SK-N-MC (cell line): Measurements from ENCODE around the gene MISP3.

Experiments
- DNase-seq: peaks from one replicate; pipeline ENCODE4 v3.0.0-alpha.2; 2011; ENCODE audit warnings: low read depth, low spot score
- H3K27ac ChIP-seq: fragments of 200-600 bp; sonication (generic); 2 replicates; pipeline ENCODE4 v1.5.1; 2016; ENCODE audit warnings: mixed run types
- H3K36me3 ChIP-seq: fragments of 200-600 bp; sonication (generic); 2 replicates; pipeline ENCODE4 v1.6.1; 2017; ENCODE audit warnings: antibody characterized with exemption, low read length, mixed read lengths; ENCODE audit not compliant: insufficient read depth
- H3K4me3 ChIP-seq: fragments of 200-600 bp; sonication (generic); 2 replicates; pipeline ENCODE4 v1.5.1; 2016
- H3K9ac ChIP-seq: fragments of 200-600 bp; sonication (generic); 2 replicates; pipeline ENCODE4 v1.8.0; 2017; ENCODE audit warnings: mixed run types, mixed read lengths; ENCODE audit not compliant: insufficient read length
- H3K9me3 ChIP-seq: fragments of 200-600 bp; sonication (generic); 2 replicates; pipeline ENCODE4 v1.6.1; 2017; ENCODE audit warnings: low read depth, mild to moderate bottlenecking, antibody characterized with exemption, low read length, moderate library complexity, mixed read lengths
- EZH2 ChIP-seq: fragments of 200-600 bp; sonication (generic); IDR thresholded peaks from one replicate; pipeline ENCODE4 v1.6.1; 2017; ENCODE audit warnings: antibody characterized with exemption
- FOXP2 ChIP-seq: optimal IDR thresholded peaks from 2 replicates; pipeline ENCODE3; 2011; ENCODE audit warnings: mild to moderate bottlenecking, moderate library complexity; ENCODE audit not compliant: insufficient read depth; ENCODE audit errors: extremely low read length, control extremely low read depth
- POLR2AphosphoS5 ChIP-seq: IDR thresholded peaks from 2 replicates; pipeline ENCODE4 v1.6.1; 2012; ENCODE audit warnings: mild to moderate bottlenecking, low read depth, low read length, borderline replicate concordance

Gene MISP3

DNA sequence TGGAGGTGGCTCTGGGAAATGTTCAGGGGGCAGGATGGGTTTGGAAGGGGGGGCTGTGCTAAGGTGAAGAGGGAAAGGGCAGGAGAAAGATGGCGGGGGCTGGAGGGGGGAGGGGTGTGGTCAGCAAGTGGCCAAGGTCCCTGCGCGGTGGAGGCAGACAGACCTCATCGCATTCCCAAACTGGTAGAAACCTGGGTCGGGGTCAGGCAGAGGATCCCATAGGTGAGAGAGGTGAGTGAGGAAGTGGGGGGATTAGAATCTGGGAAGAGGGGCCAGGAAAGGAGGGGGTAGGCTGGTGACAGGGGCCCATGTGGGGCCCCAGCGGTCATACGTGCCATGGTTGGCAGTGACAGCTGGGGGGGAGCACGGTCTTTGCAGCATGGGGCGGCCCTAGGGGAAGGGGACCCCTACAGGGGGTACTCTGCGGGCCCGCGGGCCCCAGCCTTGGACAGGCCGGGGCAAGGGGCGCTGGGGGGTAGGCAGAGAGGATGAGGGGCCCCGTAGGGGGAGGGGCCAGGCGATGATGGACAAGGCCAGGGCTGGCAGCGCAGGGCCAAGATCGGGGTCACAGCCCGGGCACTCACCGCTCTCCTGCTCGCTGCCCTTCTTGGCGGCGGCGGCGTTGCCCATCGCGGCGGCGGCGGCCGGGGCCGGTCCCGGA is 44.5 kb downstream of the MISP3 start:
- DNase-seq: no peak
- Histone ChIP-seq H3K4me3 (peak overlapping the region; percentile 83), H3K9ac (peak overlapping the region; percentile 68), H3K27ac (no peak overlapping the region), H3K9me3 (no peaks in the 10 kb centered on the region), H3K36me3 (no peaks in the 10 kb centered on the region)
- TF ChIP-seq EZH2 (no peak), FOXP2 (no peak), POLR2AphosphoS5 (no peak)

DNA sequence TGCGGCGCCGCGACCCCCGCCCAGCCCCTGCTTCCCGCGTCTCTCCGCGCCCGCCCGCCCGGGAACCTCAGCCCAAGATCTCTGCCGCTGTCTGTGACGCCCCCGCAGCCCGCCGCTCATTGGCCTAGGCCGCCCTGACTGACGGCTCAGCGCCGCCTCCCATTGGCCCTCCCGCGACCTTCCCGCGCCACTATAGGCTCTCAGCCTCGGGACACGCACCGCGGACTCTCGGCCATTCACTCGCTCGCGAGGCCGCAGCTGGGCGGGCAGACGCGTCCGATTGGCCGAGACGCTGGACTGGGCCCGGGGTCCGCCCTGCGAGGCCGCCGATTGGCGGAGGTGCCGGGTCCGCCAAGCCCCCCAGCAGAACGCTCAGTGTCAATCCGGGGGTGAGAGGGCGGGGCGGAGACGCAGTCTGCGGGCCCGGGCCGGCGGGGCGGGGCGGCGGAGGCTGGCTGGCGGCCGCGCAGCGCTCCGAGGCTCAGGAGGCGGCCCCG is 45.1 kb downstream of the MISP3 start, which contains the start of gene PRKACA:
PRKACA (minus strand) TSS at position 95 of the 497 bp plus-strand sequence. CDS start 215 bp downstream, outside the sequence.
- no peaks in the 10 kb centered on the region for H3K9me3 ChIP-seq
- H3K9ac ChIP-seq: peak within 1 kb of the TSS; percentile 68
- peak within 1 kb of the TSS; percentile 83 for H3K4me3 ChIP-seq
- TF ChIP-seq FOXP2: peak; percentile 68
- TF ChIP-seq POLR2AphosphoS5: peak; percentile 40; the same call in 1 of the 2 replicates
- TF ChIP-seq EZH2: no peak
- H3K27ac ChIP-seq: no peak within 1 kb of the TSS
- peak; percentile 78 for DNase-seq
- H3K36me3 ChIP-seq: no peaks in the 10 kb centered on the region

GRCh38 chr19:14118165-14119051 is 45.8 kb downstream of the MISP3 start:
- no peak for DNase-seq
- no peaks in the 10 kb centered on the region for H3K36me3 ChIP-seq

GRCh38 chr19:14119146-14119545 is 46.6 kb downstream of the MISP3 start:
- Histone ChIP-seq H3K27ac (no peak overlapping the region), H3K36me3 (no peaks in the 10 kb centered on the region), H3K9me3 (no peaks in the 10 kb centered on the region), H3K9ac (no peak overlapping the region), H3K4me3 (peak overlapping the region; percentile 80; the same call in 1 of the 2 replicates)
- TF ChIP-seq EZH2 (no peak), FOXP2 (no peak), POLR2AphosphoS5 (no peak)
- no peak for DNase-seq

More at GRCh38 chr19:14118165-14119051, 45.8 kb downstream of the MISP3 start:
- H3K9me3 ChIP-seq: no peaks in the 10 kb centered on the region
- H3K27ac ChIP-seq: no peak overlapping the region
- H3K4me3 ChIP-seq: peak overlapping the region; percentile 80
- TF ChIP-seq FOXP2 (no peak), EZH2 (no peak), POLR2AphosphoS5 (no peak)
- H3K9ac ChIP-seq: peak overlapping the region; percentile 59

DNA sequence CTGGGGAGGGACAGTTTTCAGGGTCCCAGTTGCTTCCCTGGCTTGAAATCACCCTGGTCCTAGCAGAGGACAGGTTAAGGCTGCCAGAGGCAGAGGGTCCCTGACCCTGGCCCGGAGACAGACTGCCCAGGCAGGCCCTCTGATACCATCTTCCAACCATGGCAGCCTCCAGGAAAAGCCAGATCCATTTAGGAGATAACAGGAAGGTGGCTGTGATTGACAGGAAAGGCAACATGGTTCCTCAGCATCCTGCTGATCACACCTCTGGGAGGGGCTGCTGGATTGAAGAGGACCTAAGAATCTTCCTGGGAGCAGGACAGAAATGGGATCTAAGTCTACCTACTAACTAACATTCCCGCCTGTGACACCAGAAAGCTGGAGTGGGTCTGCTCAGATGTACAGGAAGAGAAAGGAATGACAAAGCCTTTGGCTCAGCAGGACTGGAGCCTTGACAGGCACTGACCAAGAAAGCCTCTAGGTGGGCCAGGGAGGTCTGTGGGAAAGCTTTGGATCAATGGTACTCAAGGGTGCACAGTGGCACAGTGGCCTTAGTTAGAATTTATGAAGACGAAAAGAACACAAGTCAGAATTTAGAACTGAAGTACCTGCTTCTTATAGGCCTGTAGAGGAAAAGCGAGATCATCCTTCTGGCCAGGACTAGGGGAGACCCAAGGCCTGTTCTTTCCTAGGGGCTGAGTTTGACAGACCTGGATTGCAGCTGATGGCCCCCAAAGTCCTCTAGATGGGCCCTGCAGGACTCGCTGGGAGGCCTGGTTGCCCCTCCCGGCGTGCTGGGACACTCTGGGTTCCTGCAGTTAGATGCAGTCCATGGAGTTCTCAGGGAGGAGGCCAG is 47.3 kb downstream of the MISP3 start:
- DNase-seq: no peak
- H3K9ac ChIP-seq: no peak overlapping the region
- TF ChIP-seq POLR2AphosphoS5 (no peak), FOXP2 (no peak), EZH2 (no peak)
- H3K9me3 ChIP-seq: no peaks in the 10 kb centered on the region
- no peak overlapping the region for H3K4me3 ChIP-seq
- H3K36me3 ChIP-seq: no peaks in the 10 kb centered on the region
- no peak overlapping the region for H3K27ac ChIP-seq

DNA sequence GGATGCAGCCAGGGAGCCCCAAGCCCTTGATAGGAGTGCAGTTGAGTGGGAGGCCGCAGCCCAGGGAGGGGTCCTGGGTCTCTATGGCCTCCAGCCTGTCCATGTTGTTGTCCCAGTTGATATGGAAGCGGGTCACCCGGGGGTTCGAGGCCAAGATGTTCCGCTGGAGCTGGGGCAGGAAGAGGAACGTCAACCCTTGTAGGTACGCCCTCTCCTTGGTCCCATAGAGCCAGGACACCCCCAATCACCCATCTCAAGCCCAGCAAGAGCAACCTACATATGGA is 47.9 kb downstream of the MISP3 start:
- Histone ChIP-seq H3K27ac (no peak overlapping the region), H3K36me3 (no peaks in the 10 kb centered on the region), H3K9me3 (no peaks in the 10 kb centered on the region), H3K9ac (no peak overlapping the region), H3K4me3 (no peak overlapping the region)
- TF ChIP-seq FOXP2: no peak
- no peak for TF ChIP-seq POLR2AphosphoS5
- TF ChIP-seq EZH2: no peak
- no peak for DNase-seq

DNA sequence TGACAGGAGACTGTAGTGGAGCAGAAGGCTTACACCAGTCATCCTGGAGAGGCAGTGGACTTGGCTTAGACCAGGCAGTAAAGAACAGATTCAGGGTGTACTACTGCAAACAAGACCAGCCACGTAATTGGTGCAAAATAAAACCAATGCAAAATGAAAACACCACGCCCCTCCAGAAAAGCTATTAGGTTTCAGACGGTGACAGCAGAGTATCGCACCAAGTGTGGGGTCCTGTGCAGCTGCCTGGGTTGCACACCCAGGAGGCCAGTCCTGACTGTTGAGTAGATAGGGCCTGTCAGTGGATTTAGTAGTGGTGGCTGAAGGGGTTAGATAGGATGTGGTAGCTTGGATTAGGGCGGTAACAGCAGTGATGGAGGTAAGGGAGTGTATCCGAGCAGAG is 50.3 kb downstream of the MISP3 start:
- Histone ChIP-seq H3K9me3 (no peaks in the 10 kb centered on the region), H3K27ac (no peak overlapping the region), H3K36me3 (no peaks in the 10 kb centered on the region), H3K9ac (no peak overlapping the region), H3K4me3 (no peak overlapping the region)
- no peak for DNase-seq
- TF ChIP-seq FOXP2 (no peak), POLR2AphosphoS5 (no peak), EZH2 (no peak)
